ENCODE results near the gene TMCO4.
"Not testable (repeated sequence)": the region's sequence is repeated elsewhere in the genome, so short reads cannot be mapped to it uniquely, and the experiment has no call there.

TMCO4 gene

GRCh38 chr1:19637606-19638005 lies 162.1 kb downstream of the TMCO4 start:
- no peak for DNase-seq
- H3K4me1 ChIP-seq: no peaks in the 10 kb centered on the region
- H3K4me3 ChIP-seq (ENCODE audit: low read depth, low read length): no peak overlapping the region
- no peak for TF ChIP-seq CTCF (IDR thresholded peaks at IDR 0.05; ENCODE audit: low read depth, low read length)
- H3K27me3 ChIP-seq: no peaks in the 10 kb centered on the region
- no peaks in the 10 kb centered on the region for H3K9me3 ChIP-seq
- no peaks in the 10 kb centered on the region for H3K36me3 ChIP-seq

- not testable (repeated sequence) for H3K9me3 ChIP-seq; H3K4me3 ChIP-seq (ENCODE audit: low read depth, low read length); H3K4me1 ChIP-seq; H3K36me3 ChIP-seq; H3K27me3 ChIP-seq; DNase-seq
Measured at GRCh38 chr1:19636749-19637148, 163.0 kb downstream of the TMCO4 start.

GRCh38 chr1:19636065-19636464 lies 163.7 kb downstream of the TMCO4 start:
- Histone ChIP-seq H3K9me3 (no peaks in the 10 kb centered on the region), H3K27me3 (no peaks in the 10 kb centered on the region), H3K4me1 (no peaks in the 10 kb centered on the region), H3K4me3 (ENCODE audit: low read depth, low read length) (no peak overlapping the region), H3K36me3 (no peaks in the 10 kb centered on the region)
- no peak for TF ChIP-seq CTCF (IDR thresholded peaks at IDR 0.05; ENCODE audit: low read depth, low read length)
- DNase-seq: no peak

GRCh38 chr1:19635646-19636045 lies 164.1 kb downstream of the TMCO4 start:
- no peak for TF ChIP-seq CTCF (IDR thresholded peaks at IDR 0.05; ENCODE audit: low read depth, low read length)
- H3K9me3 ChIP-seq: no peaks in the 10 kb centered on the region
- no peak for DNase-seq
- H3K27me3 ChIP-seq: no peaks in the 10 kb centered on the region
- H3K4me1 ChIP-seq: no peaks in the 10 kb centered on the region
- no peak overlapping the region for H3K4me3 ChIP-seq (ENCODE audit: low read depth, low read length)
- H3K36me3 ChIP-seq: no peaks in the 10 kb centered on the region

GRCh38 chr1:19635064-19635463 lies 164.7 kb downstream of the TMCO4 start:
- DNase-seq; H3K4me1 ChIP-seq; H3K27me3 ChIP-seq; H3K9me3 ChIP-seq; H3K4me3 ChIP-seq (ENCODE audit: low read depth, low read length); H3K36me3 ChIP-seq: not testable (repeated sequence)

GRCh38 chr1:19633106-19633505 lies 166.6 kb downstream of the TMCO4 start:
- H3K9me3 ChIP-seq: no peaks in the 10 kb centered on the region
- no peak for DNase-seq
- TF ChIP-seq CTCF (IDR thresholded peaks at IDR 0.05; ENCODE audit: low read depth, low read length): no peak
- H3K4me3 ChIP-seq (ENCODE audit: low read depth, low read length): no peak overlapping the region
- H3K4me1 ChIP-seq: no peaks in the 10 kb centered on the region
- no peaks in the 10 kb centered on the region for H3K36me3 ChIP-seq
- no peaks in the 10 kb centered on the region for H3K27me3 ChIP-seq

All from BE2C (cell line).